Stimulated activated CD8-positive, alpha-beta memory T cell treated with anti-CD3 and anti-CD28 coated beads, Interleukin-12 subunit alpha, Interleukin-12 subunit beta, amount 100 ng/mL, for 4 hours (primary cell): Measurements from ENCODE around the gene CDHR3.

Experiments
- DNase-seq: peaks from one replicate; pipeline ENCODE4 v3.0.0-alpha.2; 2020; ENCODE audit warnings: low read depth

CDHR3 gene

DNA sequence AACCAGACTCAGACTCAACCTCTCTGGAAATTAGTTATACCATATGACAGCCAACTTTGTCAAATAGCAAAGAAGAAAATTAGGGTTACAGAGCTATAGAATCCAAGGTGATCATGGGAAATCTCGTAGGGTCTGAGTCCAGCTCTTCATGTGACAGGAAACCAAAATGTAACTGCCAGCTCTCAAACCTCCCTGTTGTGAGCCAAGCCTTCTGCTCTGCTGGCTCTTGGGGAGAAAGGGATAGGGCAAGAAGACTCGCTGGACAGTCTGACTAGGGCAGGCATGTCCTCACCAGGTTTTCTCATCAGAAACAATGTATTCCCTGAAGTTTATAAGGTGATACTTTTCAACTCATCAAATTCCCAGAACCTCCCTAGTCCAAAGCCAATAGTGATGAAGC lies 63.0 kb downstream of the CDHR3 start:
- DNase-seq, result no peak

GRCh38 chr7:106029451-106029850 lies 66.4 kb downstream of the CDHR3 start:
- no peak for DNase-seq

DNA sequence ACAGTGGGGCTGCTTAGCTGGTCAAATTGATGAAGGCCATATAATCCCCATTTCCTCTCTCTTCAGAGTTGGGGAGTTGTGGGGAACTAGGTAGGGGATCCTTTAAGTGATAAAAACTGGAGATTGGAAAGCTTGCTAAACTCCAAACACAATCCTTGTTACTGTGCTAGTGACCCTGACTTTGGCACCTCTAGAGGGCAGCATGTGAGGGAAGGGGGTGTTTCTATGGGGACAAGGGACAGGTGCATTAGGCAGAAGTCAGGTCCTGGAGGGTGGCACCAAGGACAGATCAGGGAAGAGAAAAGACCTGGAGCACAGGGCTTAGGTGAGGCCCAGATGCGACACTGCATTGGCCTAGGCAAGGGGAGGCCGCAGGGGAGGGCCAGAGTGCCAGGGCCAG lies 66.9 kb downstream of the CDHR3 start:
- DNase-seq, result no peak

DNA sequence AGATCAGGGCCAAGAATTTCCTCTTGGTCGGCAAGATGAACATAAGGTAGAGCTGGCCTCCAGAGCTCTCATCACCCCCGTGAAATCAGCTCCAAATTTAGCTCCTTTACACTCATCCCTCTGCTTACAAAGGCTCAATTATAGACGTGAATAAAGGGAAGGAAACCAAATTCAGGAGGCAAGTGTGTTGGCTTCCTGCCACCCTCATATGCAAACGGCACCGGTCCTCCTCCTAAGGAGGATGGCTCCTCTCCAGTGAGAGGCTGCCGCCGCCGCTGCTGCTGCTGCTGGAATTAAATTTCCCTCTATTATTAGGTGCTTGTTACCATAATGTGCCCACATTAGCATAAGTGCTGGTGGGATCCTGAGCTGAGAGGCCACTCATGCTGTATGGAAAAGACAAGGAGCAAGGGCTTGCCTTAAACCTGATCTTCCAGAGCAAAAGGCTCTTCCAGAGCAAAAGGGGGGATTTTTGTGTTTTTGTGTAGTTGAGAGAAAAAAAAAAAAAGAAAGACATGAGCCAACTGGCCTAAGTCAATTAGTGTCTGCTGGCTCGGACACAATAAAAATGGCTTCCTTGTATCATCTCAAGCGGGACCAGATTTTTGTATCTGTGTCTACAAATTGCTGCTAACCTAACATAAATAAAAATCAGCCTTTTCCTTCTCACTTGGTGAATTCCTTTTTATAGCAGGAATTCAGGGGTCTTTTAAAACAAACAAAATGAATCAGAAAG lies 68.4 kb downstream of the CDHR3 start:
- DNase-seq, result no peak

DNA sequence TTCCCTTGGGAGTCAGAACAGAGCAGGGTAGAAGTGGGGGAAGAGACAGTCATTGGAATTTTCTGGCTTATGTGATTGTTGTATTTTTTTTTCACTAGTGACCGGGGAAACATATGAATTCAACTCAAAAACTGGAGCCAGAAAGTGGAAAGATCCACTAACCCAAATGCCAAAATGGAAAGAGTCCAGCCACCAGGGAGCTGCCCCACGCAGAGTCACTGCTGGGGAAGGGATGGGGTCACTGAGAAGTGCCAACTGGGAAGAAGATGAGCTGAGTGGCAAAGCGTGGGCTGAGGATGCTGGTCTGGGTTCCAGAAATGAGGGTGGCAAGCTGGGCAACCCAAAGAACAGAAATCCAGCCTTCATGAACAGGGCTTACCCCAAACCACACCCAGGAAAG lies 69.2 kb downstream of the CDHR3 start:
- DNase-seq, result no peak

DNA sequence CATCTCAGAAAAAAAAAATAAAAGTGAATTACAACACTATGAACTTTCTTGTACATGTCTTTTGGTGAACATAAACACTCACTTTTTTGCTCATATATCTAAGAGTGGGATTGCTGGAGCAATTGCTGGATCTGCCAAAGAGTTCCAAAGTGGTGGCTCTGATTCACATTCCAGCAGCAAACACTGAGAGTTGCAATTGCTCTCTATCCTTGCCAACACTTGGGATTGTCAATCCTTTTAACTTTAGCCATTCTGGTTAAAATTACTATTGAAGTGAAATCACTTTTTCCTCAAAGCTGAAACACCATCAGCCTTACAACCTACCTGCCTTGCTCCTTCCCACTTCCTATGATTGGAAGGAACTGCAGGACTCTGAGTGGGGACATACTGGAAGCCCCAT lies 70.7 kb downstream of the CDHR3 start:
- DNase-seq, result no peak

DNA sequence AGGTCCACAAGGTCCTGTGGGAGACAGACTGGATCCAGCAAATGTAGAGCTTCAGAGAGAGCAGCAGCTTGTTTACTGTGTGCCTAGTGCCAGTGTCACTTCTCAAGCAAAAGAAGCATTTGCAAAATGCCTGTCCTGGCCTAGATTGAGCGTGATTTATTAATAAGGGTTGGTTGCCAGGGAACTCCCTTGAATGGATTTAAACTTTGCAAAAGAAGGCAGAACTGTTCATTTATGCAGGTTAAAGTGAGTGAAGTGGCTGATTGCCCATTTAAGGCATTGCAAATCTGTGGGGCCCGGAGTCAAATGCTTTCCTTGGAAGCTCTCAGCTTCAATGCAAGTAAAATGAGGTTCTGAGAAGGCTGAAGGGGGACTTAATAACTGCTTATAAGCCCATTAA lies 71.3 kb downstream of the CDHR3 start:
- DNase-seq, result no peak

DNA sequence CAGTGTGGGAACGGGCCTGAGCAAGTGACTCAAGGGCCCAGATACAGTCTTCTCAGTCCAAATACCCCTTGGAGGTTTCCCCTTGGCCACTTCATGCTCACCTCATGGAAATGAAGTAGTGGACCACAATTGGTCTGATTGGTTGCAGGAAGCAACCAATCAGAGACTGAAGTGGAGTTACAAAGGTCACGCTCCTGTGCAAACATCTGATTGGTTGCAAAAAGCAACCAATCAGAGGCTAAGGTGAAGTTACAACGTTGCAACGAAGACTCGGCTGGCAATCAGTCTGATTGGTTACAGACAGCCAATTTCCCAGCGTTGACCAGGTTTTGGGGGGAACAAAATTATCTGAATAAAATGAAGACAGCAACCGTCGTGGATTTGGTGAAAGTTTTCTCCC lies 72.5 kb downstream of the CDHR3 start:
- no peak for DNase-seq

DNA sequence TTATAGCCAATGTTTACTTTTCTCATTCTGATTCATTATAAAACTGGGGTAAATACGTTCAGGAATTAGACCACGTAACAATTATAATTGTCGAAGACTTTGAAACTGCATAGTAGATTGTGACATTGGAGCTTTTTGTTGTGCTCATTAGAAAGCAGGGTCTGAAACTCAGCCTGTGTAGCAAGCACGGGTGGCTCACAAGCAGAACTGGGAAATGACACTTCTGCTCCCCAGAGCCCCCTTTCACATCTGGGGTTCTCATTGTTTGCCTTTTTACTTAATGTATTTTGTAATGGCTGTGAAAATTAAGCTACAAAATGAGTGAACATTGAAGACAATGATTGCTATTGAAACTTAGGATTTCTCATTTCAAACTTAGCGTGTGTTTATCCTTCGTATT lies 72.9 kb downstream of the CDHR3 start:
- DNase-seq, result no peak

DNA sequence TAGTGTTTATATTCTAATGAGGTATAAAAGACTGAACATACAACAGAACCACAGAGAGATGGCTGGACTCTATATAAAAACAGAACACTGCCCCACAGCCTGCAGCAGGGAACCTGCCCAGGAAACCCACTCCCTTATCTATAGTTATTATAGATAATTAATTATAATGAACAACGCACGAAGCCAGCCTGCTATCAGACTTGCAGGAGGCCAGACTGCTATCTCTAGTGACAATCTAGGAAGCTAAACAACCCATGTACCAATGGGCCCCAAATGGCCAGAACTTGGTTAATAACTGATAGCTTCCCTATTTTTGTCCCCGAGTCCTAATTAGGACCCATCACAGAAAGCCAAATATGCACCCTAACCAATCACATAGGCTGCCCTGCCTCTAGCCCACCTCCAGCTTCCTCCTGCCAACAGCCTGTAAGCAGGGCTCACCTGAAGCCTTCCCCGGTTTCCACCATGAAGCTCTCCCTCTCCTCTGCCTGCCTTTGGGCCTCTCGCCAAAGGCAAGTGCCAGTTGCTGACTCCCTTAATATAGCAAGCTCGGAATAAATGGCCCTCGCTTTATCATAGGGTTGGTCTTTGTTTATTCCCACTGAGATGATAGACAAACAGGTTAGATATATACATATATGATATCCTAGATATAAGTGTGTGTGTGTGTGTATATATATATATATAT lies 74.6 kb downstream of the CDHR3 start:
- DNase-seq, result no peak

- DNase-seq, result no peak
Measured at GRCh38 chr7:106038289-106038688, 75.2 kb downstream of the CDHR3 start.

- no peak for DNase-seq
Measured at GRCh38 chr7:106038916-106039315, 75.9 kb downstream of the CDHR3 start.

DNA sequence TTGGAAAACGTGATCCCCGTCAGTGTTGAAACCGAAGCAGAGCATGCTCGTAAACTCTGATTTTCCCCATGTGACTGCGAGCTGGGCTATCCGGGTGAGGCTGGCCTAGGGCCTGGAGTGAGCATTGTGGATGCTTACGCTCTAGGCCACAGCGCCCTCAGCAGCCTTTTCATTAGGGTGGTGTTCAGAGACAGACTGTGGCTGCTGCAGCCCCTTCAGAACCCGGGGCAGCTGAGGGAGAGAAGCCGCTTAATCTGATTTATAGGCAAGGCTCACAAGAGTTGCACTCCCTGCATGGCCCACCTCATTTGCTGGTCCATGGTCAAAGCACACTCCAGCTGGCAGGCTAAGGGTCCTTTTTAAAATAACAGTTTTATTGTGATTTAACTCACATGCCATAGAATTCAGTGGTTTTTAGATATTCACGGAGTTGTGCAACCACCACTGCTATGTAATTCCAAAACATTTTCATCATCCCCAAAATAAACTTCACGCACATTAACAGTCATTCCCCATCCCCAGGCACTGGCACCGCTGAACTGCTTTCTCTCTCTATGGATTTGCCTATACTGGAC lies 76.5 kb downstream of the CDHR3 start:
- no peak for DNase-seq

DNA sequence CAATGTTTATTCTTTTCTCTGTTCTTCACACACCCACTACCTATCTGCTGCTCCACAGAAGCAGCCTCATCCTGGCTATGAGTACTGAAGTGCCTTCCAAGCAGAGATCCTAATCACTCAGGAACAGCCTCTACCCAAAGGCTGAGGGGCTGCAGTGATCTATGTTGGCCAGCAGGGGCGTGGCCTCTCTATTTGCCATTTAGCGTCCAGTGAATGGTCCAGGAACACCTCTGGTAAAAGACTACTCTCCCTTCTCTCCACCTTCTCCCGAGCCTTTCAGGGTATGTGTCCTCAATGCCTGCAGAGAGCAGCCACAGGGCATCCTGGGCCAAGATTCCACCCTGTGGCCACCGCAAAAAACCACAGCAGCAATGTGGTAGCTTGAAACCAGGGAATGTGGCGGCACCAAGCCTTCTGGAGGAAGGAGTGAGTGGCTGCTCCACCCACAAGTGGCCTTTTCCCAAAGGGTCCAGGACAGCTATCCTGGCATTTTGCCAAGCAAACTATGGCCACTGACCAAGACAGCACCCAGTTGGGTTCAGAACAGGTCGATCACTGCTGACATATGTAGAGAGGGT lies 78.2 kb downstream of the CDHR3 start:
- DNase-seq, result no peak

- no peak for DNase-seq
Measured at GRCh38 chr7:106042196-106042611, 79.1 kb downstream of the CDHR3 start.

DNA sequence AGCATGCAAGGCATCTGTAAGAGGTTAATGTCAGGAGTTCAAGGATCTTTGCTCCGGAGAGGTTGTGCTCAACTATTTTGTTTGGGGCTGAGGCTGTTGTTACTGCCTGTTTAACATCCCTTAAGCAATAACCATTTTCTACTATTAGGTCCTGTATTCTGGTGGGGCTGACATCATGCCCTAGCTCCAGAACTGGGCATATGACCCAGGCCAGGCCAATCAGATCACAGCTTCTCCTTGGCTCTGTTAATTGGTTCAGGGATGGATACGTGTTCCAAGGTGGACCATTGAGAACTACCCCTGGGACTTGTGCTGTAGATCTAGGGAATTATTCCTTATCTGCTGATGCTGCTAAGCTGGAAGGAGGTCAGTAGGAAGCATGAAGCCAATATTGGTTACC lies 82.1 kb downstream of the CDHR3 start:
- DNase-seq, result no peak

DNA sequence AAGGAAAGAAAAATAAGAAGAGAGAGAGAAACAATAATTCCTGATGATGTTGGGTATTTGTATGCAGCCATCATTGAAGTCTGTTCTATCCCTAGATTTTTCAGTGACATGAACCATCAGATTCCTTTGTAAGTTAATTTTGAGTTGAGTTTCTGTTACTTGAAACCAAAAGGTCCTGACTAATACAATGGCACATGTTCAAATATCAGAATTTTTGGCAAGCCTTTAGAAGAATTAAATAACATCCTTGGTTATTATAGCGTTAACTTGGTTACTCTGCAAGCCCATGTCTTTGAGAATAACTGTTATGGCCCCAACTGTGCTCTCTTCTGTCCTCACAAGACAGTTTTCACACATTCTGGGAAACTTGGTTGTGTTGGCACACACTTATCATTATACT lies 82.5 kb downstream of the CDHR3 start:
- no peak for DNase-seq

DNA sequence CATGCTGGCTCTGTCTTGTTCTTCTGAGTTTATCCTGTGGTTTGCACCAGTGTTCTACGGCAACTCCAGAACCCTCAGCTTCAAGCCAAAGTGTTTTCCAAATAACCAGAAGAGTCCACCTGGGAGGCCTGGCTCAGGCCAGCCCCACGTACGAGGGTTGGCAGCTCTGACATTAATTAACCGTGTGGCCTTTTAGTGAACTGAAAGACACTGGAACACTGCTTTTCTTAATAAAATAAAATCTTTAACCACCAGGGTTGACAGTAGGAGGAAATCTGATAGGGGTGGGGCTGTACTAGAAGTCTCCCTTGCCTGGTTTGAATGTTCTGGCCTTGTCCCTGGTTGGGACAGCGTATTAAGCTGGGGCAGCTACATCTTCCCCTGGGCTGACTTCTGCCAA lies 84.1 kb downstream of the CDHR3 start:
- DNase-seq, result no peak

GRCh38 chr7:106047818-106048705 lies 85.0 kb downstream of the CDHR3 start:
- DNase-seq, result no peak

DNA sequence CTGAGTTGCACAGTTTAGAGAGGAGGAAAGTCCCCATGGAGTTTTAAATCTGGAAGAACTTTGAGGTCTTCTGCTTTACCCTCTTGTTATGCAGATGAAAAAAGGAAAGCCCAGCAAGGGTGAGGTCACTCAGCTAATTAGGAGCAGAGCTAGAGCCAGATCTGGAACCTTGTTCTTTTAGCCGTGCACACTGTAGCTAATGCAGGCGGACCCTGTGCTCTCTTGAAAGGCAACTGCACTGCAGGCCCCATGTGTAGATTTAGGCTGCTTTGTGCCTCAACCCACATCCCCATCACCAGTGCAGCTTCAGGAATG lies 85.6 kb downstream of the CDHR3 start:
- DNase-seq, result no peak

DNA sequence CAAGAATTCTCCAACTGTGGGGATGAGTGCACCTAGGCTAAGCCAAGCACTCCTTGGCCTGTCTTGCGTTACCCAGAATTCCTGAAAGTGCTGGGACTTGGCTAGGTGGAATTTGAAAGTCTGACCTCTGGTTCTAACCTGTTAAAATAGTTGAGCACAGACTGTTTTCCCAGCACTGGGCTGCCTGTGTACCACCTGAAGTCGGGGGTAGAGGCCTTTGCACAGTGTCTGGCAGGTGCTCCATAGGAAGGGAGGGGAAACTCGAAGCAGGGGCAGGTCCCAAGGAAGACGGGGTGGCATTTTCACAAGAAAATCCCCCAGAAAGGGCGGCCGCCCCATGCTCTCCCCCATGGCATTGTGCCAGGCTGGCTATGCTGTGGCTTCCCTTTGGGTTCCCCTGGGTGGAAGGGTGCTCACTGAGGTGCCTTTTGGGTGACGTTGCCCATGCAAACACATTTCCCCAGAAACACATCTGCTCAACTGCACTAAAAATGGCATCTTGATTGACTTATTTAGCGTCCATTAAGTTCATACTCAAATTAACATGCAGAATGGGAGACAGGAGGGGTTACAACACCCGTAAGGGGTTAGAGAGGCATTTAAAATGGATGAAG lies 86.2 kb downstream of the CDHR3 start:
- DNase-seq, result no peak
